Panc1 (cell line): ENCODE data around the gene FGD4.

Experiments
- CTCF ChIP-seq: fragments of 450-650 bp; IDR thresholded peaks from 2 replicates; pipeline ENCODE4 v1.5.1; 2017; ENCODE audit warnings: mild to moderate bottlenecking
- POLR2AphosphoS5 ChIP-seq: IDR thresholded peaks from 2 replicates; pipeline ENCODE4 v1.6.1; 2012; ENCODE audit warnings: mild to moderate bottlenecking, low read depth, low read length, moderate library complexity

GRCh38 chr12:32588604-32589003, 189.2 kb downstream of the FGD4 start:
- TF ChIP-seq CTCF = no peak
- no peak for TF ChIP-seq POLR2AphosphoS5
